Stimulated activated CD8-positive, alpha-beta memory T cell treated with anti-CD3 and anti-CD28 coated beads, Interleukin-7, amount 100 ng/mL, for 48 hours (primary cell): ENCODE results near the gene CNOT8.
"Not testable (repeated sequence)": the region's sequence is repeated elsewhere in the genome, so short reads cannot be mapped to it uniquely, and the experiment has no call there.

Experiments used
- DNase-seq, 2 donors: peaks; one replicate each; pipeline ENCODE4 v3.0.0-alpha.2; 2020; ENCODE audit warnings: low read depth in 1 of 2; ENCODE audit errors: extremely low read depth in 1 of 2

The CNOT8 gene

GRCh38 chr5:154858297-154858971, at the start of gene CNOT8:
Gene CNOT8 (plus strand): TSS chr5:154858627. CDS start chr5:154863279, 4,652 bp downstream.
- peak; percentile 95 to 96 for DNase-seq

- no peak for DNase-seq
These were observed 47.2 kb upstream of the CNOT8 start for GRCh38 chr5:154811239-154811638.

GRCh38 chr5:154811653-154812465, 46.6 kb upstream of the CNOT8 start:
- DNase-seq = peak in 1 of 2 donors; percentile 15

GRCh38 chr5:154813158-154813557, 45.3 kb upstream of the CNOT8 start:
- no peak for DNase-seq

- DNase-seq = peak in 1 of 2 donors; percentile 8
These were observed 44.7 kb upstream of the CNOT8 start for GRCh38 chr5:154813736-154814135.

DNA sequence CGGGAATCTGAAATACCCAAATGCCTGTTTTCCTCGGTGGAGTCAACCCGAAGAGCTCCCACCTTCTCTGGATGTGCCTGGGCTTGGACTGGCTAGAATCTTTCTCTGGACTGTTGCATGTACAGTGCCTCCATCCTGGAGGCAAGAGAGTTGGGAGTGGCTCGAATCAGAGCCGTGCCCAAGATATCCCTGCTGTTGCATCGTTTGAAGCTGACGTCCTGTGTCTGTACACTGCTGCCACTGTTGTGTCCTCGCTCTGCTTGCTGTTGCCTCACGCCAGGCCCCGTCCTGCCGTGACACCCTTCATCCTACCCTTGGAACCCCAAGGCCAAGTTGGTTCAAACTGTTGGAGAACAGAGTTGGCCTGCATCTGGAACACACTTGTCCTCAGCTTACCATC, 43.4 kb upstream of the CNOT8 start:
- DNase-seq = no peak

GRCh38 chr5:154815684-154816247, 42.7 kb upstream of the CNOT8 start:
- no peak for DNase-seq

- no peak for DNase-seq
These were observed 41.4 kb upstream of the CNOT8 start for GRCh38 chr5:154816891-154817492.

DNA sequence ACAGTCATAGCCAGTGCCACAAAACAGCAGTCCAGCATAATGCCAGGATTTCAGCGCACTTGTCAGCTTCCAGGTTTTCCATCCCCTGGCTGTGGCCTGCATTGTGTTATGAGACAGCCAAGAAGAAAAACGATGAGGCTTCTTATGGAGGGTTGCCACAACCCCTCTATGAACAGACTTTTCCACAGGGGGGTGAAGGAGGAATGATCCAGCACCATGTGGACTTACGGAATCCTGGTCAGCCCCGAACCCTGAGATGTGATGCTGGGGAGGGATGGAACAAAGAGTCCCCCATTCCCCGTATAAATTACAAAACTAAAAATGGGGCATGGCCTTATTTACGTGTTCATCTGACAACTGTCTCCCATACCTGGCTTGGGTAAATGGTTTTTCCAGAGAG, 40.6 kb upstream of the CNOT8 start:
- no peak for DNase-seq

- no peak for DNase-seq
These were observed 39.8 kb upstream of the CNOT8 start for GRCh38 chr5:154818471-154819116.

- DNase-seq = no peak
These were observed 38.9 kb upstream of the CNOT8 start for GRCh38 chr5:154819546-154819945.

GRCh38 chr5:154820383-154820782, 38.0 kb upstream of the CNOT8 start:
- no peak for DNase-seq

DNA sequence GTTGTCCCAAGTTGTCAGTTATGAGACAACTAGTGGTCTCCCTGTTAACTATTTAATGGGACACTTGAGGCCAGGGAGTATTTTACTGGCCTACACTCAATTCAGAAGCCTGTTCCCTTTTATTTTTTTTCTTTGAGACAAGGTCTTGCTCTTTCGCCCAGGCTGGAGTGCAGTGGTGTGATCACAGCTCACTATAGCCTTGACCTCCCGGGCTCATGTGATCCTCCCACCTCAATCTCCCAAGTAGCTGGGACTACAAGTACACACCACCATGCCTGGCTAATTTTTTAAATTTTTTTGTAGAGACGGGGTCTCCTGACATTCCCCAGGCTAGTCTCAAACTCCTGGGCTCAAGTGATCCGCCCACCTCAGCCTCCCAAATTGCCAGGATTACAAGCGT, 35.5 kb upstream of the CNOT8 start:
- DNase-seq = not testable (repeated sequence)

GRCh38 chr5:154823605-154824004, 34.8 kb upstream of the CNOT8 start:
- no peak for DNase-seq

- no peak for DNase-seq
These were observed 34.4 kb upstream of the CNOT8 start for GRCh38 chr5:154824070-154824469.

DNA sequence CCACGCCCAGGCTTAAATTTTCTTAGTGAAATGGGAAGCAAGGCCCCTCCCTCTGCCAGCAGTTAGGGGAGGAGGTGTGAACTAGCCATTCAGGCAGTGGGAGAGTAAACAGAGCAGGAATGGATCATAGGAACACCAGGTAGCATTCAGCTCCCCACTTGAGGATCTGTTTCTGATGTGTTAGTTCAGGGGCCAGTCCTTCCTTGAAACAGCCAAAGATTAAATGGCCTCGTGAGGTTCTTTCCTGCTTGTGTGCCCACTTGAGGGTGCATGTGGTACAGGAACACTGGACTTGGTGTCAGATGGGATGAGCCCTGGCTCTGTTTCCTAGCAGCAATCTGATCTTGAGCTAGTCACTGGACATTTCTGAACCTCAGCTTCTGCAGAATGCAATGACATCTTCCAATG, 29.2 kb upstream of the CNOT8 start:
- no peak for DNase-seq

DNA sequence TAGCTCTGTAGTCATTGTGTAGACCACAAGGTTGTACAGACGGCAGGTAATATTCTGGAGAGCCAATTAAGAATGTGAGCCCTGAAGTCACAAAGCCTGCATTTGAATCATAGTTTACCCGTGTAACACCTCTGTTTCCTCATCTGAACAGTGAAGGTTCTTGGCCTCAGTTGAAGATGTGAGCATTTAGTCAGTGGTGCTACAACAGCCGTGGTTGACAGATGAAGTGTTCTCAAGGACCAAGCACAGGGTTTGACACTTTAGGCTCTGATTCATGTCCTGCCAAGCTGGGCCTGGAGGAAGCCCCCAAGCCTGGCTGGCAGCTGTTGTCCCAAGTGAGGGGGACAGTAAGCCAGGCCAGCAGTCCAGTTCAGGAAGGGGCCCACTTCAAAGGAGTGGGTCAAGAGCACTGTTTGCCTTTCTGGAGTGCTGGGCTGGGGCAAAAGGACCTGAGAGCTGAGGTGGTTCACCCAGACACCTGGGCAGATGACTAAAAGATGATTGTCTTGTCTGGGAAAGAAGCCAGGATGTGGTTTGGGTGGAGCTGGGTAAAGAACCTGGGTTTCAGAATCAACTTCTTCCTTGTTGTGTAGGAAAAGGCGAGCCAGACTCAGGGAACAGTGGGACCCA, 28.7 kb upstream of the CNOT8 start:
- DNase-seq = peak in 1 of 2 donors; percentile 14

- DNase-seq = no peak
These were observed 28.2 kb upstream of the CNOT8 start for GRCh38 chr5:154830219-154830595.

DNA sequence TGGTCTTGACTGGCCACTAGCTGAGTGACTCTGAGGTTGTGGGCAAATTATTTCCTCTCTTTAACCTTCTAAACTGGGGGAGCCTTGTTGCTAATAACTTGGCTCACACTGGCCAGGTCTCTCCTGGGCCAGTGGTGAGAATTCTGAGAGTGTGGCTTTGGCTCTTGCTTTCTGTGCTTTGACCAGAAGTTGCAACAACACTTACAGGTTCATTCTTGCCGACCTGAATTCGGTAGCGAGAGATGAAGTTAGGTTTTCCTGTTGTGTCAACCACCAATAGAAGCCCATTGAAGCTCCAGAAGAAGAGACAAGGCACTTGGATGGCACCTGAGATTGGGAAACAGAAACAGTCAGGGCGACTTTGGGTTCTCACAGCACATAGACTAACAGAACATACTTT, 27.8 kb upstream of the CNOT8 start:
- DNase-seq = no peak

DNA sequence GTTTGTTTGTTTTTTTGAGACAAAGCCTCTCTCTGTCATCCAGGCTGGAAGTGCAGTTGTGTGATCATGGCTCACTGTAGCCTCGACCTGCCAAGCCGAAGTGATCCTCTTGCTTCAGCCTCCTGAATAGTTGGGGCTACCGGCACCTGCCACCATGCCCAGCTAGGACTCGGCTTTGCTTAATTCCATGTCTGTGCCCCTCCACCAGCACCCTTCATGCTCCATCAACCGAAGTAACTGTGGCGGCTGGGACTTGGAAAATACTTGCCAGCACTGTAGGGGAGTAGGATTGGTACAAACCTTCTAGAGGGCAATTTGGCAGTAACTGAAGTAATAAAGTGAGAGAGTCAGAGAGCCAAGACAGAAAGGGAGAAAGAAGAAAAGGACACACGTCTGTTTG, 27.0 kb upstream of the CNOT8 start:
- DNase-seq = no peak

GRCh38 chr5:154832804-154833203, 25.6 kb upstream of the CNOT8 start:
- not testable (repeated sequence) for DNase-seq
